PC-9 (cell line): Measurements from ENCODE around the gene NTM.

ENCODE experiments used
- CTCF ChIP-seq: fragments of 200-600 bp; sonication (generic); conservative IDR thresholded peaks from 2 replicates; pipeline ENCODE4 v1.6.1; 2017; ENCODE audit warnings: mixed run types, antibody characterized with exemption, mild to moderate bottlenecking, moderate library complexity
- EZH2 ChIP-seq: fragments of 200-600 bp; sonication (generic); IDR thresholded peaks from 2 replicates; pipeline ENCODE4 v1.8.0; 2017; ENCODE audit warnings: antibody characterized with exemption, low read depth

- TF ChIP-seq CTCF (no peak), EZH2 (no peak)
These were observed 245.2 kb downstream of the NTM start for GRCh38 chr11:131615611-131616010.
